ENCODE results near the gene TMEM14A. TPM values are rescaled to one million over a fixed set of nuclear protein-coding genes. Genes with fewer than 3 reads are reported as not detected.

TMEM14A gene
- total and polyA plus RNA-seq, 9 of the 15 experiments (the other 6 are each of a cell fraction or from before 2014, with no cell fraction given) = 3.5 to 43.3 (median 8.5) TPM

DNA sequence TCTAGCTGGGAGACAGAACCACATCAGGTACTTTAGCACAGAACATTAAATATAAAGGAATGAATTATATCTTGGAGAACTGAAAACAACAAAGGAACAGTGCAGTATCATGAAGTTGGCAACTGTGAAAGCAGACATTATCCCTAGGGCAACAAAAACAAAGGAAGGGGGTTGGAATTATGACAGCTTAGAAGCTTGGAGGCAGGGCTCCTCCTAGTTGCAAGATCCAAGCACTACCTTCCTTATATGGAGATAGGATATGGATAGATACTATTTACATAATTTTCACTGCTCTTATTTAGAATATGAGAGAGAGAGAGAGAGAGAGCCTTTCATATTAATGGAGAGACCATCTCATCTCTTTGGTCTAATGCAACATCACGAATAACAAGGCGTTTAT, 27.0 kb downstream of the TMEM14A start:
- no peak overlapping the region for H3K4me3 ChIP-seq
- FAIRE-seq = no peak

More for the DNA sequence above, 27.0 kb downstream of the TMEM14A start:
- no TSS peak for BruUV-seq (replicated peaks)
- Histone ChIP-seq H3K27me3 (ENCODE audit: control insufficient read depth in 2 of 2, insufficient read depth in 2 of 2, low read length in 2 of 2) (no peaks in the 10 kb centered on the region), H3K9me1 (ENCODE audit: control insufficient read depth, insufficient read depth, low read length) (no peaks in the 10 kb centered on the region), H3K27ac (ENCODE audit: extremely low read depth, low read depth, low read length) (no peak overlapping the region), H3K79me2 (ENCODE audit: control insufficient read depth, insufficient read depth, low read length) (no peaks in the 10 kb centered on the region), H3K9ac (ENCODE audit: insufficient read depth in 1 of 2, low read depth in 2 of 2, low read length in 2 of 2) (no peak overlapping the region), H3K36me3 (ENCODE audit: control insufficient read depth, insufficient read depth, low read length) (no peaks in the 10 kb centered on the region), H2AFZ (ENCODE audit: low read depth, low read length) (peak overlapping the region; percentile 49), H3K4me1 (replicated peaks in 1 of 2; ENCODE audit: control insufficient read depth in 2 of 2, insufficient read depth in 2 of 2, low read length in 2 of 2) (no peaks in the 10 kb centered on the region), H3K4me2 (ENCODE audit: insufficient read depth, low read length) (no peak overlapping the region), H3K9me3 (replicated peaks; ENCODE audit: control insufficient read depth, insufficient read depth, low read depth, low read length) (no peaks in the 10 kb centered on the region), H4K20me1 (replicated peaks; ENCODE audit: control insufficient read depth, insufficient read depth, low read length) (no peaks in the 10 kb centered on the region)
- ChIA-PET POLR2A (no interaction called here), CTCF (ENCODE audit: low intra/inter-chr PET ratio) (interaction anchor here (0.6 to 1.3 kb wide), 2 partner anchors 280 to 281 kb away, joined by 3 read pairs; no protein-coding TSS in a partner anchor)
- intact Hi-C loops (cut with micrococcal nuclease) (loop anchor here (2.0 kb wide), 1 partner anchor 33 kb away; no protein-coding TSS in a partner anchor), in situ Hi-C loops (cut with MboI) (no loop called here)
- ATAC-seq (peak; percentile 76), DNase-seq (ENCODE audit: extremely low read depth in 1 of 4, low spot score in 3 of 4) (peak in 1 of 4 experiments; percentile 22)
- 20% methylated on average over 2 of the region's 2 CpGs for WGBS (ENCODE audit: insufficient coverage, low coverage, missing lambda C conversion rate)
- TF ChIP-seq RAD21 (CRISPR knock-in tag; conservative IDR thresholded peaks at IDR 0.05 in 1 of 2, IDR thresholded peaks at IDR 0.05 in 1 of 2) = peak in 1 of 2 experiments; percentile 38; a peak in 2 of 4 replicates
- TF ChIP-seq, protein P1, sequence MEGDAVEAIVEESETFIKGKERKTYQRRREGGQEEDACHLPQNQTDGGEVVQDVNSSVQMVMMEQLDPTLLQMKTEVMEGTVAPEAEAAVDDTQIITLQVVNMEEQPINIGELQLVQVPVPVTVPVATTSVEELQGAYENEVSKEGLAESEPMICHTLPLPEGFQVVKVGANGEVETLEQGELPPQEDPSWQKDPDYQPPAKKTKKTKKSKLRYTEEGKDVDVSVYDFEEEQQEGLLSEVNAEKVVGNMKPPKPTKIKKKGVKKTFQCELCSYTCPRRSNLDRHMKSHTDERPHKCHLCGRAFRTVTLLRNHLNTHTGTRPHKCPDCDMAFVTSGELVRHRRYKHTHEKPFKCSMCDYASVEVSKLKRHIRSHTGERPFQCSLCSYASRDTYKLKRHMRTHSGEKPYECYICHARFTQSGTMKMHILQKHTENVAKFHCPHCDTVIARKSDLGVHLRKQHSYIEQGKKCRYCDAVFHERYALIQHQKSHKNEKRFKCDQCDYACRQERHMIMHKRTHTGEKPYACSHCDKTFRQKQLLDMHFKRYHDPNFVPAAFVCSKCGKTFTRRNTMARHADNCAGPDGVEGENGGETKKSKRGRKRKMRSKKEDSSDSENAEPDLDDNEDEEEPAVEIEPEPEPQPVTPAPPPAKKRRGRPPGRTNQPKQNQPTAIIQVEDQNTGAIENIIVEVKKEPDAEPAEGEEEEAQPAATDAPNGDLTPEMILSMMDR (IDR thresholded peaks at IDR 0.05 in 2 of 3, conservative IDR thresholded peaks at IDR 0.05 in 1 of 3; ENCODE audit: insufficient read depth in 2 of 3, low read depth in 1 of 3, low read length in 3 of 3) = peak; percentile 13 to 48 (median 14); a peak in 2 of 6 replicates
- TF ChIP-seq CBX8 (IDR thresholded peaks at IDR 0.05; ENCODE audit: borderline replicate concordance, extremely low read depth, low read depth, low read length, poor library complexity, severe bottlenecking) = no peak
- TF ChIP-seq SRF (CRISPR knock-in tag; IDR thresholded peaks at IDR 0.05) = peak in 1 of 2 experiments; percentile 86; a peak in 2 of 4 replicates

Measured in K562 (cell line).